ENCODE data around the gene CDY2A.
"Not testable (repeated sequence)": the region's sequence is repeated elsewhere in the genome, so short reads cannot be mapped to it uniquely, and the experiment has no call there.

DNA sequence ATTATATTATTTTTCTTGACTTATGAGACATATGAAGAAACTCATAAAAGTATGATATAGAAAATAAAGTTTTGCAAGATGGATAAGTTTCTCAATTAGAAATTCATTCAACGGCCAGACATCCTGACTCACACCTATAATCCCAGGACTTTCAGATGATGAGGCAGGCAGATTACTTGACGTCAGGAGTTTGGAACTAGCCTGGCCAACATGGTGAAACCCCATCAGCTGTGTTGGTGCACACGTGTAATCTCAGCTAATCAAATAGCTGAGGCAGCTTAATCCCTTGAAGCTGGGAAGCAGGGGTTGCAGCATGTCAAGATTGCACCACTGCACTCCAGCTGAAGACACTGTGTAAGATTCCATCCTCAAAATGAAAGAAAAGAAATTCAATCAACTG is 28.0 kb upstream of the CDY2A start:
- TF ChIP-seq, protein P1, sequence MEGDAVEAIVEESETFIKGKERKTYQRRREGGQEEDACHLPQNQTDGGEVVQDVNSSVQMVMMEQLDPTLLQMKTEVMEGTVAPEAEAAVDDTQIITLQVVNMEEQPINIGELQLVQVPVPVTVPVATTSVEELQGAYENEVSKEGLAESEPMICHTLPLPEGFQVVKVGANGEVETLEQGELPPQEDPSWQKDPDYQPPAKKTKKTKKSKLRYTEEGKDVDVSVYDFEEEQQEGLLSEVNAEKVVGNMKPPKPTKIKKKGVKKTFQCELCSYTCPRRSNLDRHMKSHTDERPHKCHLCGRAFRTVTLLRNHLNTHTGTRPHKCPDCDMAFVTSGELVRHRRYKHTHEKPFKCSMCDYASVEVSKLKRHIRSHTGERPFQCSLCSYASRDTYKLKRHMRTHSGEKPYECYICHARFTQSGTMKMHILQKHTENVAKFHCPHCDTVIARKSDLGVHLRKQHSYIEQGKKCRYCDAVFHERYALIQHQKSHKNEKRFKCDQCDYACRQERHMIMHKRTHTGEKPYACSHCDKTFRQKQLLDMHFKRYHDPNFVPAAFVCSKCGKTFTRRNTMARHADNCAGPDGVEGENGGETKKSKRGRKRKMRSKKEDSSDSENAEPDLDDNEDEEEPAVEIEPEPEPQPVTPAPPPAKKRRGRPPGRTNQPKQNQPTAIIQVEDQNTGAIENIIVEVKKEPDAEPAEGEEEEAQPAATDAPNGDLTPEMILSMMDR (IDR thresholded peaks at IDR 0.05; ENCODE audit: low read depth, low read length, poor library complexity, severe bottlenecking) = not testable (repeated sequence)
- not testable (repeated sequence) for TF ChIP-seq EZH2phosphoT487 (IDR thresholded peaks at IDR 0.05; ENCODE audit: borderline replicate concordance, low read length)

Data from DOHH2 (cell line).